Measurements from ENCODE around the gene CNTN6. TPM values are rescaled to one million over a fixed set of nuclear protein-coding genes. Genes with fewer than 3 reads are reported as not detected.

Gene CNTN6
- total RNA-seq, 1 donor: 1.3 TPM

DNA sequence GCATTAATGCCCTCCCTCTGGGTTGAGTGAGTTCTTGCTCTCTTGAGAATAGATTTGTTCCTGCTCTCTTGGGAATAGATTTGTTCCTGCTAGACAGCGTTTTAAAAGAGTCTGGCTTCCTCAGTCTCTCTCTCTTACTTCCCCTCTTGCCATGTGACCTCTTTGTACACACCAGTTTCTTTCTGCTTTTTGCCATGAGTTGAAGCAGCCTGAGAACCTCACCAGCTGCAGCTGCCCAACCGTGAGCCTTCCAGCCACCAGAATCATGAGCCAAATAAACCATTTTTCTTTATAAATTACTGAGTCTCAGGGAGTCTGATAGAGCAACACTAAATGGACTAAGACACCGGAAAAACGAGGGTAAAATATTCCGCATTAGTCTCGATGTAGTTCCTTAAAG is 253.6 kb downstream of the CNTN6 start:
- TF ChIP-seq, protein P1, sequence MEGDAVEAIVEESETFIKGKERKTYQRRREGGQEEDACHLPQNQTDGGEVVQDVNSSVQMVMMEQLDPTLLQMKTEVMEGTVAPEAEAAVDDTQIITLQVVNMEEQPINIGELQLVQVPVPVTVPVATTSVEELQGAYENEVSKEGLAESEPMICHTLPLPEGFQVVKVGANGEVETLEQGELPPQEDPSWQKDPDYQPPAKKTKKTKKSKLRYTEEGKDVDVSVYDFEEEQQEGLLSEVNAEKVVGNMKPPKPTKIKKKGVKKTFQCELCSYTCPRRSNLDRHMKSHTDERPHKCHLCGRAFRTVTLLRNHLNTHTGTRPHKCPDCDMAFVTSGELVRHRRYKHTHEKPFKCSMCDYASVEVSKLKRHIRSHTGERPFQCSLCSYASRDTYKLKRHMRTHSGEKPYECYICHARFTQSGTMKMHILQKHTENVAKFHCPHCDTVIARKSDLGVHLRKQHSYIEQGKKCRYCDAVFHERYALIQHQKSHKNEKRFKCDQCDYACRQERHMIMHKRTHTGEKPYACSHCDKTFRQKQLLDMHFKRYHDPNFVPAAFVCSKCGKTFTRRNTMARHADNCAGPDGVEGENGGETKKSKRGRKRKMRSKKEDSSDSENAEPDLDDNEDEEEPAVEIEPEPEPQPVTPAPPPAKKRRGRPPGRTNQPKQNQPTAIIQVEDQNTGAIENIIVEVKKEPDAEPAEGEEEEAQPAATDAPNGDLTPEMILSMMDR (IDR thresholded peaks at IDR 0.05; ENCODE audit: insufficient read depth, low read length): no peak
- no peak overlapping the region for H3K4me3 ChIP-seq (ENCODE audit: low read depth, low read length)
- DNase-seq (ENCODE audit: low read depth): no peak

DNA sequence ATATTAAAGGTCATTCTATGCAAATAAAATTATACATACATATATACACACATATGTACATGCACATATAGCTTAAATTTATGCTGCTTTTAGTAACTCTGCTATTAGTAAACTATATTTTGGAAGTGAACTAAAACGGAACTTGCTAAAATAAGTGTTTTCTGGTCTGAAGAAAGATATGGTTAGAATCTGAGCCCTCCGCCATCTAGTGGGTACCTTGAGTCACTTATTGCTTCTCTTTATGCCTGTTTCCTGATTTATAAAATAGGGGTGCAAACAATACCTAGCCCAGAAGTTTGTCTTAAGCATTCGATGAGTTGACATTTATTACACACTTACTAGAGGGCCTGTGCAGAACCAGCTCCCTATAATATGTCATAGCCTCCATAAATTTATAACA is 255.7 kb downstream of the CNTN6 start:
- TF ChIP-seq, protein P1 (IDR thresholded peaks at IDR 0.05; ENCODE audit: insufficient read depth, low read length): no peak

DNA sequence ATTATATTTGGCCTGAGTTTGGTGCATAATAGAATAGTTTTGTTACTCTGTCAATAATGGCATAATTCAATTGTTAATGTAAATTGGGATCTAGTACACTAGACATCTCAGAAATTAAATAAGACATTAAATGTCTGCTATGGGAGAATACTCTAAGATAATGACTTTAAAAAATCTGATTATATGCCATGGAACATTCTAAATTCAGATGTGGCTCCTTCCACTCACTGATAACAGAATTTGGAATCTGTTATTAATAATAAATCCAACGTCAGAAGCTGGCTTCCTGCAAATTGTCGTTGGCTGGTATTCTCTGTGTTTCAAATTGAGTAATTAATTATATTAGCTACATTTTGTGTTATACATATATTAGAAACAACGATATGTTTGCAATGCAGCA is 258.1 kb downstream of the CNTN6 start:
- H3K4me3 ChIP-seq (ENCODE audit: low read depth, low read length): no peak overlapping the region
- no peak for DNase-seq (ENCODE audit: low read depth)
- TF ChIP-seq, protein P1 (IDR thresholded peaks at IDR 0.05; ENCODE audit: insufficient read depth, low read length): no peak

More for the DNA sequence above, 255.7 kb downstream of the CNTN6 start:
- peak; percentile 9 for DNase-seq (ENCODE audit: low read depth)
- no peak overlapping the region for H3K4me3 ChIP-seq (ENCODE audit: low read depth, low read length)

DNA sequence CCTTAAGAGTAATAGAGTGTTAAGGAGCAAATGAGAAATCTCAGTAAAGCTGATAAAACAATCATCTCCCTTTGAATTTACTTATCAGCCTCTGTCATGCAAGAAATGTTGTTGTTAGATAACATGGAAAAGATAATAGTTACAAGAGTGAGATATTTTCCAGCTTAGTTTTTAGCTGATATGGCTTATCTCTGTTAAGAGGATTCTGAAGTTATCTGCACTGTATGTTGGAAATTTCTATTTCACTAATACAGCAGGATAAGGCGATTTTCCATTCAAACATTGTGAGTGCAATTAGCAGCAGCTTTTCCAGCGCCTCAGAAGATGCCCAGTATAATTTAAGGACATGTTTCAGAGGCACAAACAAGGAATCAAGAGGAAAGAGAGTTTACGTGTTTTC is 262.9 kb downstream of the CNTN6 start:
- TF ChIP-seq, protein P1 (IDR thresholded peaks at IDR 0.05; ENCODE audit: insufficient read depth, low read length): no peak
- H3K4me3 ChIP-seq (ENCODE audit: low read depth, low read length): no peak overlapping the region
- DNase-seq (ENCODE audit: low read depth): no peak

DNA sequence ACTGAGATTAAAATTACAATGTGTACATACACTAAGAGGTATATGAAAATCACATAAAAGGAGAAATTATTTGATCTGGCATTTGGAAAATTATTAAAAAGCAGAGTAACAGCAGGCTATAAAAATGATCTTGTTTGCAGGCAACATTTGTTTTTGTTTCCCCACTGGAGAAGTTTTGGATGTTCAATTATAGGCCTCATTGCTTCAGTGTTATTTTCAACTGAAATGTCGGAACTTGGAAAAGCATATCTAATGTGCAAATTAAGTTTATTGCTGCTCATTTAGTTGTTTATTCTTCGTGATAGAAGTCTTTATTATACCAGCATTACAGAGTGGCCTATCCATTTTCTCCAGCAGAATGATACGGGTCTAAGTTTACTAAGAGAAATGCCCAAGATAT is 263.3 kb downstream of the CNTN6 start:
- no peak overlapping the region for H3K4me3 ChIP-seq (ENCODE audit: low read depth, low read length)
- DNase-seq (ENCODE audit: low read depth): no peak
- TF ChIP-seq, protein P1 (IDR thresholded peaks at IDR 0.05; ENCODE audit: insufficient read depth, low read length): no peak

DNA sequence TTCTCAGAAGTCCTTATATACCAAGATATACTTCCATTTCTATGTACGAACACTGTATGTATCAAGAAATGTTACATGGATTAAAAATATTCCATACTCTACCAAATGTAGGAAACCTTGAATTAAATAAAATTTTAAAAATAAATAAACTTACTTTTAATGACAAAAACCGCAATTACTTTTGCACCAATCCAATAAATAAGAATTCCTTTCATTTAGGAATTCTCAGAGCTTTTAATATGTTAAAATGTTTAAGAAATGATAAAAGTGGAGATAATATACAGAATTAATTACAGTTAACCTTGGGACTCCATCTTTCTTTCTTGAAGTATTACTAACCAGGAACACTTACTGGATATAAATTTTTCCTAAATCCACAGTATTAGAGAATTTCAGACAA is 272.7 kb downstream of the CNTN6 start:
- H3K4me3 ChIP-seq (ENCODE audit: low read depth, low read length): no peak overlapping the region
- TF ChIP-seq, protein P1 (IDR thresholded peaks at IDR 0.05; ENCODE audit: insufficient read depth, low read length): no peak
- DNase-seq (ENCODE audit: low read depth): no peak

DNA sequence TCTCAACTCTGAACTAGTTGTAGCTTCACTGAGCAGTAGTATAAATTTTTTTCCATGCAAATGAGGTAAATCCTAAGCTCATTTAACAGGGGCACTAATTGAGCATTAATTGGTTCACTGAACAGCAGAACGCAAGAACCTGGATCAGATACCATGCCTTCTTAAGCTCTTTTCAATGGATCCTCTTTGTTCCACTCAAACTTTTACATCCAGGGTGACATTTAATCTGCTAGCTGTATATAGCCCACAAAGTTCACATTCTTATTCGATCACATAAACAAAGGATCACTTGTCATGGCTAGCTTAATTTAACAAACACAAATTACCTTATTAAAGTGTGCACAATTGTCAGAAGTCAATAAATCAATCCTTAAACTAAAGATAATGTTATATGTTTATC is 281.6 kb downstream of the CNTN6 start:
- DNase-seq (ENCODE audit: low read depth): no peak
- TF ChIP-seq, protein P1 (IDR thresholded peaks at IDR 0.05; ENCODE audit: insufficient read depth, low read length): no peak
- no peak overlapping the region for H3K4me3 ChIP-seq (ENCODE audit: low read depth, low read length)

Data from fibroblast of the aortic adventitia (primary cell).